ENCODE results near the gene ARHGAP8. TPM values are rescaled to one million over a fixed set of nuclear protein-coding genes. Genes with fewer than 3 reads are reported as not detected.

Gene ARHGAP8
- total and polyA plus RNA-seq, 3 donors from 2014 or later: 9.5 to 15.0 (median 9.7) TPM

- H3K4me3 ChIP-seq: no peak overlapping the region
- intact Hi-C loops (cut with DNase I; ENCODE audit: low total_unique reads): no loop called here
- H3K27me3 ChIP-seq: no peaks in the 10 kb centered on the region
- no peaks in the 10 kb centered on the region for H3K9me3 ChIP-seq
- no peak for DNase-seq
- no peaks in the 10 kb centered on the region for H3K36me3 ChIP-seq (ENCODE audit: low read depth, missing control alignments)
- peaks cover 8% of the 10 kb centered on the region for H3K4me1 ChIP-seq
- no peak overlapping the region for H3K27ac ChIP-seq
- WGBS, 2 donors: 92 to 96% methylated on average over 4 of the region's 4 CpGs
- no peak for TF ChIP-seq POLR2A (IDR thresholded peaks at IDR 0.05)
- TF ChIP-seq CTCF (IDR thresholded peaks at IDR 0.05): no peak
Observed at GRCh38 chr22:44823806-44824205, 71.4 kb downstream of the ARHGAP8 start.

GRCh38 chr22:44824271-44824670, 71.9 kb downstream of the ARHGAP8 start:
- Histone ChIP-seq H3K36me3 (ENCODE audit: low read depth, missing control alignments) (no peaks in the 10 kb centered on the region), H3K4me1 (peaks cover 8% of the 10 kb centered on the region), H3K9me3 (no peaks in the 10 kb centered on the region), H3K27me3 (no peaks in the 10 kb centered on the region), H3K4me3 (no peak overlapping the region), H3K27ac (no peak overlapping the region)
- intact Hi-C loops (cut with DNase I; ENCODE audit: low total_unique reads): no loop called here
- 89 to 94% methylated on average over 12 of the region's 12 CpGs for WGBS, 2 donors
- no peak for DNase-seq
- TF ChIP-seq CTCF (IDR thresholded peaks at IDR 0.05) (no peak), POLR2A (IDR thresholded peaks at IDR 0.05) (no peak)

- no peaks in the 10 kb centered on the region for H3K9me3 ChIP-seq
- intact Hi-C loops (cut with DNase I; ENCODE audit: low total_unique reads): no loop called here
- no peak overlapping the region for H3K4me3 ChIP-seq
- no peaks in the 10 kb centered on the region for H3K36me3 ChIP-seq (ENCODE audit: low read depth, missing control alignments)
- WGBS, 2 donors: 85 to 92% methylated on average over 5 to 33 of the region's 43 CpGs
- no peak overlapping the region for H3K27ac ChIP-seq
- no peak for DNase-seq
- TF ChIP-seq CTCF (IDR thresholded peaks at IDR 0.05) (no peak), POLR2A (IDR thresholded peaks at IDR 0.05) (no peak)
- no peaks in the 10 kb centered on the region for H3K27me3 ChIP-seq
- H3K4me1 ChIP-seq: peaks cover 6% of the 10 kb centered on the region
Observed at GRCh38 chr22:44825310-44826150, 73.2 kb downstream of the ARHGAP8 start.

- intact Hi-C loops (cut with DNase I; ENCODE audit: low total_unique reads): no loop called here
- no peak overlapping the region for H3K27ac ChIP-seq
- DNase-seq: no peak
- no peak for TF ChIP-seq POLR2A (IDR thresholded peaks at IDR 0.05)
- TF ChIP-seq CTCF (IDR thresholded peaks at IDR 0.05): no peak
- H3K9me3 ChIP-seq: no peaks in the 10 kb centered on the region
- no peak overlapping the region for H3K4me3 ChIP-seq
- no peaks in the 10 kb centered on the region for H3K4me1 ChIP-seq
- no peaks in the 10 kb centered on the region for H3K27me3 ChIP-seq
- no peaks in the 10 kb centered on the region for H3K36me3 ChIP-seq (ENCODE audit: low read depth, missing control alignments)
- WGBS, 2 donors: 84 to 92% methylated on average over 16 of the region's 16 CpGs
Observed at GRCh38 chr22:44827666-44828190, 75.4 kb downstream of the ARHGAP8 start.
